Kidney epithelial cell (primary cell): ENCODE measurements around the gene ADAP1. TPM values are rescaled to one million over a fixed set of nuclear protein-coding genes. Genes with fewer than 3 reads are reported as not detected.

Experiments used
- DNase-seq: peaks from one replicate; pipeline ENCODE4 v3.0.0-alpha.2; 2010; ENCODE audit warnings: low read depth
- H3K27me3 ChIP-seq: 2 replicates; pipeline ENCODE4 v1.6.0; 2011; ENCODE audit warnings: low read length; ENCODE audit not compliant: control insufficient read depth, insufficient read depth
- H3K36me3 ChIP-seq: 2 replicates; pipeline ENCODE4 v1.5.1; 2011; ENCODE audit warnings: low read length; ENCODE audit not compliant: control insufficient read depth, insufficient read depth
- H3K4me3 ChIP-seq: 2 replicates; pipeline ENCODE4 v1.5.1; 2011; ENCODE audit warnings: low read depth, mild to moderate bottlenecking, control low read depth, low read length
- CTCF ChIP-seq: IDR thresholded peaks from 2 replicates; pipeline ENCODE4 v1.5.1; 2011; ENCODE audit warnings: mild to moderate bottlenecking, moderate library complexity, low read length, control low read depth, inconsistent platforms; ENCODE audit not compliant: insufficient read depth, poor library complexity, severe bottlenecking
- total RNA-seq: library from RNA; depleted of rRNA; stranded (reverse); fragments of >200 nt; gene quantifications from 2 replicates; pipeline ENCODE4 v1.2.3, GENCODE V29; 2015

The ADAP1 gene
- total RNA-seq, 1 donor from 2014 or later: 14.3 TPM

GRCh38 chr7:975702-976473, 21.4 kb upstream of the ADAP1 start:
- Histone ChIP-seq H3K36me3 (peaks cover 3% of the 10 kb centered on the region), H3K27me3 (no peaks in the 10 kb centered on the region), H3K4me3 (peak overlapping the region; percentile 97)
- DNase-seq: no peak
- TF ChIP-seq CTCF: no peak

GRCh38 chr7:974820-975681, 20.6 kb upstream of the ADAP1 start, which contains the start of gene COX19:
Gene COX19, minus strand, starts transcription at chr7:975549. Its CDS starts 40 bp downstream, at chr7:975509.
- peak within 1 kb of the TSS; percentile 97 for H3K4me3 ChIP-seq
- peak; percentile 43 for DNase-seq
- no peak for TF ChIP-seq CTCF
- no peaks in the 10 kb centered on the region for H3K27me3 ChIP-seq
- H3K36me3 ChIP-seq: peaks cover 3% of the 10 kb centered on the region

- H3K36me3 ChIP-seq: peaks cover 3% of the 10 kb centered on the region
- H3K4me3 ChIP-seq: peak overlapping the region; percentile 97
- no peak for DNase-seq
- no peak for TF ChIP-seq CTCF
- no peaks in the 10 kb centered on the region for H3K27me3 ChIP-seq
Measured at GRCh38 chr7:974172-974571, 19.7 kb upstream of the ADAP1 start.

- Histone ChIP-seq H3K27me3 (no peaks in the 10 kb centered on the region), H3K36me3 (peaks cover 3% of the 10 kb centered on the region), H3K4me3 (no peak overlapping the region)
- DNase-seq: no peak
- no peak for TF ChIP-seq CTCF
Measured at GRCh38 chr7:973312-973711, 18.8 kb upstream of the ADAP1 start.

- Histone ChIP-seq H3K4me3 (no peak overlapping the region), H3K27me3 (no peaks in the 10 kb centered on the region), H3K36me3 (peaks cover 4% of the 10 kb centered on the region)
- no peak for TF ChIP-seq CTCF
- DNase-seq: no peak
Measured at GRCh38 chr7:972676-973309, 18.3 kb upstream of the ADAP1 start.
